Mesodermal cell (in vitro differentiated cells): ENCODE results near the gene CD2BP2.

Experiments
- H3K27ac ChIP-seq: 2 replicates; pipeline ENCODE4 v1.7.0; 2013; ENCODE audit warnings: mild to moderate bottlenecking, low read depth, low read length, moderate library complexity; ENCODE audit not compliant: severe bottlenecking
- H3K36me3 ChIP-seq: 2 replicates; pipeline ENCODE4 v1.7.1; 2013; ENCODE audit warnings: mild to moderate bottlenecking, low read length, moderate library complexity; ENCODE audit not compliant: control insufficient read depth, insufficient read depth
- H3K4me1 ChIP-seq: one replicate; pipeline ENCODE4 v1.7.1; 2013; ENCODE audit warnings: mild to moderate bottlenecking, low read length; ENCODE audit not compliant: insufficient read depth, control insufficient read depth, poor library complexity, severe bottlenecking
- H3K4me3 ChIP-seq: 2 replicates; pipeline ENCODE4 v1.7.0; 2013; ENCODE audit warnings: low read length, control low read depth, mild to moderate bottlenecking; ENCODE audit not compliant: insufficient read depth, poor library complexity, severe bottlenecking; ENCODE audit errors: extremely low read depth
- H3K9me3 ChIP-seq: 2 replicates; pipeline ENCODE4 v1.7.1; 2013; ENCODE audit warnings: mild to moderate bottlenecking, low read length, moderate library complexity; ENCODE audit not compliant: control insufficient read depth
- WGBS, 2 experiments: methylation state at CpG; one replicate each; pipeline ENCODE4 v1.1.5; 2013; ENCODE audit warnings: missing lambda C conversion rate in 2 of 2; ENCODE audit not compliant: insufficient coverage in 2 of 2; 5-methylcytosine and 5-hydroxymethylcytosine counted together

The CD2BP2 gene

GRCh38 chr16:30395155-30395991, 40.3 kb upstream of the CD2BP2 start, which contains the start of gene ZNF48:
Gene ZNF48 (plus strand): TSS chr16:30395420. CDS start chr16:30395795, 375 bp downstream.
- peak within 1 kb of the TSS; percentile 99 for H3K27ac ChIP-seq
- H3K36me3 ChIP-seq: peaks cover 25% of the 10 kb centered on the region
- no peaks in the 10 kb centered on the region for H3K9me3 ChIP-seq
- peak within 1 kb of the TSS; percentile 74 for H3K4me3 ChIP-seq
- H3K4me1 ChIP-seq: peaks cover 44% of the 10 kb centered on the region
- 0 to 1% methylated on average over 70 to 71 of the region's 103 CpGs for WGBS, 2 experiments

DNA sequence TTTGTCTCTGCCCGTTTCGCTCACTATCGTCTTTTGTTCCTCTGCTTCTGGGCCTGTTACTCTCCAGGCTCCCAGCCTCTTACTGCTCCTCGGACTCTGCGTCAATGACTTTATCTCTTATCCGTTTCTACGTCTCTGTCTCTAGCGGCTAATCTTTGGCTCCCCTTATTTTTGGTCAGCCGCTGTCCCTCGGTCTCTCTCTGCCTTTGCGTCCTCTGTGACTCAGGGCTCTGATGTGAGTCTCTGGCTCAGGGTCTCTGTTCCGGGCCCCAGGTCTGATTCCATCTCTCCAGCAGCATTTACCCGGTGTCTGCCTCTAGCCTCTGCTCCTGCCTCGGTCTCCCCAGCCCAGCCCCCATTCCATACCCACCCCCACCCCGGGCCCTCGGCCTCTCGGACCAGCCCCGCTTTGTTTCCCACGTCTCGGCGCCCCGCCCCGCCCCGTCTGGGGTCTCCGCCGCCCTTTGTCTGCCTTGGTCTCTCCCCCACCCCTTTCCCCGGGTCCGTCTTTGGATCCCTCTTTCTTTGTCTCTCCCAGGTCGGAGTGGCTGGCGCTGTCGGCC, 39.6 kb upstream of the CD2BP2 start:
- Histone ChIP-seq H3K36me3 (peaks cover 25% of the 10 kb centered on the region), H3K9me3 (no peaks in the 10 kb centered on the region), H3K4me1 (peaks cover 43% of the 10 kb centered on the region), H3K27ac (peak overlapping the region; percentile 99), H3K4me3 (peak overlapping the region; percentile 74)
- WGBS, 2 experiments: 2% methylated on average over 23 to 28 of the region's 31 CpGs

- no peak overlapping the region for H3K27ac ChIP-seq
- WGBS, 2 experiments: 71 to 83% methylated on average over 2 of the region's 2 CpGs
- H3K9me3 ChIP-seq: no peaks in the 10 kb centered on the region
- peaks cover 10% of the 10 kb centered on the region for H3K4me1 ChIP-seq
- no peak overlapping the region for H3K4me3 ChIP-seq
- peaks cover 8% of the 10 kb centered on the region for H3K36me3 ChIP-seq
These were observed 28.4 kb upstream of the CD2BP2 start for GRCh38 chr16:30383521-30383920.

DNA sequence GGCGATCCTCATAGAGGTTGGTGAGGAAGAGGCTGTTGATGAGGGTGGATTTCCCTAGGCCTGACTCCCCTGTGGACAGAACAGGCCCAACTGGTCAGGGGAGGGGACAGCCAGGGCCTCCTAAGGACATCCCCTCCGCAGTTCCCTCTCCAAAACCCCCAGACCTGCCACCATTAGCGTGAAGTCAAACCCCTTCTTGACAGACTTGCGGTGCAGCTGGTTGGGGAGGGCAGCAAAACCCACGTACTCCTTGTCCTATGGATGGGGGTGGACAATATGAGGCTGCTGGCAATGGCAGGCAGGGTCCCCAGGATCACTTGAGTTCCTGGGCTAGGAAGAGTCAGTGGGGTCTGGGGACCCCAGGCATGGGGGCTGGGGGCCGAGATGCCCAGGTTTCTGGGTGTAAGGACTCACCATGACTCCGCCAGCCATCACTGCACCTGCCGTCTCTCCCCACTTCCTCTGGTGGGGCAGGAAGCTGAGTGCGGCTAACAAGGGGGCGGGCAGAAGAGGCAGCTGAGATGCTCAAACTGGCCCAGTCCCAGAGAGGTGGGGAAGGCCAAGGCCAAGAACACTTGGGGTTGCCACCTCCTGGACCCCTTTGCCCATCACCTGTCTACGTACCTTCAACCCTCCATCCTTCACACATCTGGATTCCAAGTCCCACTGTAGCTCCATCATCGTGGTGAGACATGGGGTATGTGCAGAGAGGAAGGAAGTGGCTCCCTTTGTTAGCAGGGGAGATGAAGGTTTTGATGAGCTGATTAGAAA, 27.2 kb upstream of the CD2BP2 start, which contains the start of gene SEPTIN1:
Gene SEPTIN1, minus strand, starts transcription at position 451 of the 771 bp plus-strand sequence. Its CDS starts 19 bp downstream, at position 432.
- Histone ChIP-seq H3K27ac (peak within 1 kb of the TSS; percentile 10), H3K4me1 (peaks cover 10% of the 10 kb centered on the region), H3K4me3 (no peak within 1 kb of the TSS), H3K36me3 (peaks cover 8% of the 10 kb centered on the region), H3K9me3 (no peaks in the 10 kb centered on the region)
- 91 to 92% methylated on average over 9 to 11 of the region's 12 CpGs for WGBS, 2 experiments

DNA sequence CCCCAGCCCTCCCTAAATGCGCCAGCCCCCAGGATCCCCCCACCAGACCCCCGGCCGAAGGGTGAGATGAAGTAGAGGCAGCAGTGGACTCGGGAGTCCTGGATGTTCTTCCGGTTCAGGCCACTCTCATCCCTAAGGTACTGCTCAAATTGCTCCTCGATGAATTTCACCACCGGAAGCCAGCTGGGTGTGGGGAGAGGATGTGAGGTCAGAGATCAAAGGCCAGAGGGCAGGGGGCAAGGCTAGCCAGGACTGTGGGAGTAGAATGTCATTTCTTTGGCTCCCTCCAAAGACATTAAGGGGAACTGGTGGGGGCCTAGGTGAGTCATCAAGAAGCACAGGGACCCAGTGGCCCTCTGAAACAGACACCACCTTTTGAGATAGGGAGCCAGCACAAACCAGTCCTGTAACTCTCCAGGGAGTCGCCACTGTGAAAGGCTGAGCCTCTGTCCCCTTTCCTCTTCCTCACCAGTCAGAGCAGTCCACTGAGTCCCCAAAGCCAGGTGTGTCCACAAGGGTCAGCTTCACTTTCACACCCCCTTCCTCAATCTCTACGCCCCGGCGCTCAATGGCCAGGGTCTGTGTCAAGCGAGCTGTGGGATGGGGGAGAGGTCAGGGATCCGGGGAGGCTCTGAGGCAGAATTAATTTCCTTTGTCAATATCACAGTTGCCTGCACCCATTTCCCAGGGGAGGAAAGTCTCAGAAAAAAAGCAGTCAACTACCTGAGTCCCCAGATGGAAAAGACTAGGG, 26.4 kb upstream of the CD2BP2 start:
- no peak overlapping the region for H3K4me3 ChIP-seq
- H3K27ac ChIP-seq: peak overlapping the region; percentile 10
- no peaks in the 10 kb centered on the region for H3K9me3 ChIP-seq
- WGBS, 2 experiments: 69 to 88% methylated on average over 3 to 5 of the region's 13 CpGs
- peaks cover 15% of the 10 kb centered on the region for H3K4me1 ChIP-seq
- peaks cover 8% of the 10 kb centered on the region for H3K36me3 ChIP-seq

DNA sequence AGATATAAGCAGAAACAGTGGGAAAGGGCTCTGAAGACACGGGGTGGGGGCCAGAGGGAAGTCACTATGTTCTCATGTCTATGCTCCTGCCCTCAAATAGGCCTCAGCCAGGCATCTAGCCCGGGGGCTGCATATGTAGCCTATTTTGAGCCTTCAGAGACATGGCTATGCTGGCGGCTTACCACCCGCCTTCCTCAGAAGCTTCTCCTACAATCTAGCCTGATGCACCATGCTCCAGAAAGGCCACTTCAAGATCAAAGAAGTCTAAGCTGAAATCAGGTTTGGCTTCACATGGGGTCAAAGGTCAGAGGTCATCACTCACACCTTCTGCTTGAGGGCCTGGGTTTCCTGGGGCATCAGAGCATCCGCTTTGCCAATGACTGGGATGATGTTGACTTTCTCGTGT, 25.7 kb upstream of the CD2BP2 start:
- peaks cover 19% of the 10 kb centered on the region for H3K4me1 ChIP-seq
- H3K9me3 ChIP-seq: no peaks in the 10 kb centered on the region
- WGBS, 2 experiments: 96 to 98% methylated on average over 4 to 6 of the region's 6 CpGs
- H3K4me3 ChIP-seq: no peak overlapping the region
- H3K27ac ChIP-seq: no peak overlapping the region
- peaks cover 8% of the 10 kb centered on the region for H3K36me3 ChIP-seq

GRCh38 chr16:30380072-30380802, 25.1 kb upstream of the CD2BP2 start:
- Histone ChIP-seq H3K4me3 (no peak overlapping the region), H3K4me1 (peaks cover 22% of the 10 kb centered on the region), H3K9me3 (no peaks in the 10 kb centered on the region), H3K36me3 (peaks cover 8% of the 10 kb centered on the region), H3K27ac (no peak overlapping the region)
- WGBS, 2 experiments: 96 to 100% methylated on average over 2 to 3 of the region's 4 CpGs

- H3K4me3 ChIP-seq: peak overlapping the region; percentile 72
- WGBS, 2 experiments: 8 to 21% methylated on average over 18 to 24 of the region's 27 CpGs
- peak overlapping the region; percentile 20 for H3K27ac ChIP-seq
These were observed 24.2 kb upstream of the CD2BP2 start for GRCh38 chr16:30379158-30379783.

DNA sequence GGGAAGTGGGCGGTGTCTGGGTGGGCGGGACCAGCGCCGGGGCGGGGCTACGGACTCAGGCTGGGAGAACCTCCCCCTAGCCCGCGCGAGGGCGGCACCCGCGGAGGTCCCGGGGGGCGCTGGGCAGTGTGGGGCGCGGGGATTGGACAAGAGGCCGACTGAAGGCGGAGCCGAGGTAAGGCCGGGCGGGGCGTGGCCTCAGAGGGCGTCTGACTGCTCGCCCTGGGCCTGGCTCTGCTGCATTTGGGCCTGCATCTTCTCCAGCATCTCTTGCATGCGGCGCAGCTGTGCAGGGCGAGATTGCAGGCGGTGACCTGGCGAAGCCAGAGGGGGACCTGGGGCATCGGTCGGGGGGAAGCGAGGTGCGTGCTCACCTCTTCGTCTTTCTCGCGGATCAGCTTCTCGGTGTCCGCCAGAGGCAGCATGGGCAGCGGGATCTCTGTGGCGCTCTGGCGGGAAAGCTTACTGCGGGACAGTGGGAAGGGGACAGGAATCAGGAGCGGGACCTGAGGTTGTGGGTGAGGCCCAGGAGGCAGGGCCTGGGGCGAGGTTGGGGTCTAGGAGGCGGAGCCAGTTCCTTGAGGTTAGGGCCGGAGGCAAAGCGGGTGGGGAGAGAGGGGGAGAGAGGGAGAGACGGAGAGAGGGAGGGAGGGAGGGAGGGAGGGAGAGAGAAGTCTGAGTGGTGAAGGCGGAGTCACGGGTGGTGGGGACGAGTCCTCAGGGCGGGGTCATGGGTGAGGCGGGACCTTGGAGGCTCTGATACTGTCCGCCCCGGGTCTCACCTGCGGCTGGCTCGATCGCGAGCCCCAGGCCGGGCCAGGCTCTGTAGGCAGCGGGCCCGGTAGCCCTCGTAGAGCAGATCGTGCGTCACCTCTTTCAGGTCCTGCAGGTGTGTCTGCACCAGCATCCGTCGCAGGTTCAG, 23.4 kb upstream of the CD2BP2 start:
- peaks cover 8% of the 10 kb centered on the region for H3K36me3 ChIP-seq
- peaks cover 22% of the 10 kb centered on the region for H3K4me1 ChIP-seq
- H3K27ac ChIP-seq: peak overlapping the region; percentile 100
- no peaks in the 10 kb centered on the region for H3K9me3 ChIP-seq
- WGBS, 2 experiments: 0% methylated on average over 54 to 61 of the region's 67 CpGs
- H3K4me3 ChIP-seq: peak overlapping the region; percentile 72

More at GRCh38 chr16:30379158-30379783, 24.2 kb upstream of the CD2BP2 start:
- no peaks in the 10 kb centered on the region for H3K9me3 ChIP-seq
- peaks cover 8% of the 10 kb centered on the region for H3K36me3 ChIP-seq
- H3K4me1 ChIP-seq: peaks cover 22% of the 10 kb centered on the region
